NCI-H1436 (cell line): ENCODE results near the gene LRRC8E.
"Not testable (repeated sequence)": the region's sequence is repeated elsewhere in the genome, so short reads cannot be mapped to it uniquely, and the experiment has no call there.

Source experiments
- DNase-seq: peaks from one replicate; lab custom pipeline; 2025; lab: John Stamatoyannopoulos, UW

The LRRC8E gene

DNA sequence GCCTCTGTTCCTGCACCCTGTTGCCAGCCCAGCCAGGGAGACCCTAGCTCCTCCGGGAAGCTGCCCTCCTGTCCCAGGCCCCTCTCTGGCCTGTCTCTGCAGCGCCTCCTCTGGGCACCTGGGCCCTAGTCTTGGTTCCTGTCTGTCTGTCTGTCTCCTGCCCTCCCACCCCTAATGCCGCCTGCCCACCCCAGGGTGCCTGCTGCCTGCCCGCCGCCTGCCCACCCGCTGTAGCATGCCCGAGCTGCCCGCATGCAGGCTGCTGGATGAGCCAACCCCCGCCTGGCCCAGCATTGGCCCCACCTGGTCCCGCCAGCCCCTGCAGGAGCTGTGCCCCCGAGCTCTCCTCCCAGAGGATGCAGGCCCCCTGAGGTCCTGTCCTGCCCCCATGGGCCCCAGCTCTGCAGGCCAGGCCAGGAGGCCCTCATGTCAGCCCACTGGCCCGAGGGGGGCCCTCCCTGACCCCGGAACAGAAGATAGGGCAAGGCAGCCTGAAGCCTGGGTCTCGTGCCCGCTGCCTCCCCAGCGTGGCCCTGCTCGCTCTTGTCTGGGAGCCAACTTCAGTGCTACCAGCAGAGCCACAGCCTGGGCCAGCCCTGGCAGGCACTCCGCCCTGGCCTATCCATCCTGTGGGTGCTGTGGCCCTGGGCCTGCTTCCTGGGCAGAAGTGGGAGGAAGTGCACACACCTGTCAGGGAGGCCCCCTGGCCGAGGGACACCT lies 20.6 kb downstream of the LRRC8E start:
- no peak for DNase-seq

DNA sequence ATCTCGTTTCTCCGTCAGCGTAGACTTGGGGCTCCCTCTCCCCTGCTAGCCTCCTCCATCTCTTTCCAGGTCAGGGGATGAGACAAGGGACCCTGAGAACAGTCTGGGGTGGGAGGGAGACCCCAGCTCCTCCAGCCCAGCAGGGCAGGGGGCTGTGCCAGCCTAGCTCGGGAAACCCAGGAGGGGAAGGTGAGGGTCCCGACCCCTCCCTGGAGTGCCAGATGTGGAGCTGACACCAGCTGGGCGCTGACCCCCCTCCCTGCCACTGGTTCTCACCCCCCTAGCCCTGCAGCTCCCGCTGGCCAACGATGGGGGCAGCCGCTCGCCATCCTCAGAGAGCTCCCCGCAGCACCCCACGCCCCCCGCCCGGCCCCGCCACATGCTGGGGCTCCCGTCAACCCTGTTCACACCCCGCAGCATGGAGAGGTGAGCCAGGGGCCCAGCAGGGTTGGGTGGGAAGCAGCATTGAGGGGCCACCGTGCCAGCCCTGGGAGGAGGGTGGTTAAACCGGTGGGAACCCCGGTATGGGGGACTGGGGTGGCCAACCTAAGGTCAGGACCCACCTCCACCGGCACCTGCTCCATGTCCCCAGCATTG lies 21.3 kb downstream of the LRRC8E start:
- DNase-seq, result no peak

DNA sequence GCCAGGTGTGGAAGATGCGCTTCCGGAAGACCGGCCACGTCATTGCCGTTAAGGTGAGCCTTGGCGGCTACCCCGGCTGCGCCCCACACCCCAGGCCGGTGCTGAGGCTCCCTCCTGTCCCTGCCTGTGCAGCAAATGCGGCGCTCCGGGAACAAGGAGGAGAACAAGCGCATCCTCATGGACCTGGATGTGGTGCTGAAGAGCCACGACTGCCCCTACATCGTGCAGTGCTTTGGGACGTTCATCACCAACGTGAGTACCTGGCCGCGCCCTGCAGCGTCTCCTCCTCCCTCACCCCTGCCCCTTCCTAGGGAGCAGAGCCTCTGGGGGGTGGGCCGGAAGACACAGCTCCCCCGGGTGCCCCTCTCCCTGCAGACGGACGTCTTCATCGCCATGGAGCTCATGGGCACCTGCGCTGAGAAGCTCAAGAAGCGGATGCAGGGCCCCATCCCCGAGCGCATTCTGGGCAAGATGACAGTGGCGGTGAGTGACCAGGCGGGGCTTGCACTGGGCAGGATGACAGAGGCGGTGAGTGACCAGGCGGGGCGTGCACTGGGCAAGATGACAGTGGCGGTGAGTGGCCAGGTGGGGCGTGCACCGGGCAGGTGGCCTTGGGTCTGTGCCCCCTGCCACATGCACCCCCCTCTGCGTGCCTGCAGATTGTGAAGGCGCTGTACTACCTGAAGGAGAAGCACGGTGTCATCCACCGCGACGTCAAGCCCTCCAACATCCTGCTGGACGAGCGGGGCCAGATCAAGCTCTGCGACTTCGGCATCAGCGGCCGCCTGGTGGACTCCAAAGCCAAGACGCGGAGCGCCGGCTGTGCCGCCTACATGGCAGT lies 22.2 kb downstream of the LRRC8E start:
- no peak for DNase-seq

DNA sequence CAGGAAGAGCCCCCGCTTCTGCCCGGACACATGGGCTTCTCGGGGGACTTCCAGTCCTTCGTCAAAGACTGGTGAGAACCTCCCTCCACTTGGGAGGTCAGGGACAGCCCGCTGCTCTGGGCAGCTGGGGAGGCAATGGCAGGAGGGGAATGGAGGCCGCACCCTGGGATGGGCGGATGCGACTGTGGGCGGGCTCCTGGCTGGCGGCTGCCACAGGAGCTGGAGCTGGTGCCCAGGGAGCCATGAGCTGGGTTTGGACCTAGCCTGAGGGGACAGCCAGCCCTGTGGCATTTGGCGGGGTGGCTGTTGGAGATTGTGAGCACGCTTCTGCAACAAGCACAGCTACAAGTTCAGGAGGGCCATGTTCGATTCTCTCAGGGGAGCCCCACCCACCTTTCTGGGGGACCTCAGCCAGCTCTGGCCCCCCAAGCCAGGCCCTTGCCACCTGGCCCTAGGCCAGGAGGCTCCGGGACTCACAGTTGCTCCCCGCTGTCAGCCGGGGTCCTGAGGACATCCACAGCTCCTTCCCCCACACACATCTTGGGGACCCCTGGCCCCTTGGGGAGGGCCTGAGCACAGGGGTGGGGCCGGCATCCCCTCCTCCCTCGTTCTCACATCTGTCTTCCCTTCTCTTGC lies 23.3 kb downstream of the LRRC8E start:
- DNase-seq, result no peak

DNA sequence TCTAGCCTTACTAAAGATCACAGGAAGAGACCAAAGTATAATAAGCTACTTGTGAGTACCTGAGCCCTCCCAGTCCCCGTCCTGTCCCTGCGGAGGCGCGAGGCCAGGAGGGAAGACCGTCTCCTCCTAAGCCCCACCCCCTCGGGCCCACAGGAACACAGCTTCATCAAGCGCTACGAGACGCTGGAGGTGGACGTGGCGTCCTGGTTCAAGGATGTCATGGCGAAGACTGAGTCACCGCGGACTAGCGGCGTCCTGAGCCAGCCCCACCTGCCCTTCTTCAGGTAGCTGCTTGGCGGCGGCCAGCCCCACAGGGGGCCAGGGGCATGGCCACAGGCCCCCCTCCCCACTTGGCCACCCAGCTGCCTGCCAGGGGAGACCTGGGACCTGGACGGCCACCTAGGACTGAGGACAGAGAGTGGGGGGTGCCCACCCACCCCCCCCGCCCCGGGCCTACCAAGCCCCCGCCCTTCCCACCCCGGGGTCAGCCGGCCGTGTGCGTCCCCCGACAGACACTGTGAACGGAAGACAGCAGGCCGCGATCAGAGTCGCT lies 23.9 kb downstream of the LRRC8E start:
- no peak for DNase-seq

DNA sequence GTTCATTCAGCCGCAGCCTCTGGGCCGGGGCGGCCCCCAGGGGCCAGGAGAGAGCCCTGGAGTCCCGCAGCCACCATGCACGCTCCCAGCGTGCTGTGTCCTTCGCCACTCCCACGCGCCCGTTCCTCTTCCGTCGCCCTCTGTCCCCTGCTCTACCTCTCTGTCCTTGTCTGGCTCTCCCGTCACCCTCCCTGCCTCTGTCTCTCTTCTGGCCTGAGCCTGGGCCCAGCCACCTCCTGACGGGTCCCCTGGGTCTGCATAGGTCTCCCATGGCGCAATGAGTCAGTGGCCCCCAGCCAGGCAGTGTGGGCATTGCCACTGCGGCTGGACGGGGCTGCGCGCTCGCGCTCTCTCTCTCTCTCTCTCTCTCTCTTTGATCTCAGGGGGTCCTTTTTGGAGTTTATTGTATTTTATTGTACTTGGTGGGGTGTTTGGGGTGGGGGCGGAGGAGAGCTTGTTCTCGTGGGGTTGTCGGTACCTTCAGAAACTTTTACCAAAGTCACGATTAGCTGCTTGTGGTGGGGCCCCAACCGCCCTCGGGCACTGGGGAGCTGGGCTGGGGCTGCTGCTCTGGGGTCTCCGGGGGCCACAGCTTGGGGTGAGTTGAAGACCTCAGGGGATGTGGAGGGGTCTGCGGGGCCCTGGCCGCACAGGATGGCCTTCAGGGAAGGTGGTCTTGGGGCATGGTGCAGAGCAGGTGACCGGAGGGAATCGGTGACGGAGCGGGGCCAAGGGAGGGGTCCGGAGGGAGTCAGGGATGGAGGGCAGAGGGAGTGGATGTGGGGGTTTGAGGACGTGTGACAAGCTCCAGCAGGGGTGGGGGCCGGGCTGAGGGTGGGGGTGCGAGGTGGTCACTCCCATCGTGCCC lies 24.6 kb downstream of the LRRC8E start:
- DNase-seq, result no peak

DNA sequence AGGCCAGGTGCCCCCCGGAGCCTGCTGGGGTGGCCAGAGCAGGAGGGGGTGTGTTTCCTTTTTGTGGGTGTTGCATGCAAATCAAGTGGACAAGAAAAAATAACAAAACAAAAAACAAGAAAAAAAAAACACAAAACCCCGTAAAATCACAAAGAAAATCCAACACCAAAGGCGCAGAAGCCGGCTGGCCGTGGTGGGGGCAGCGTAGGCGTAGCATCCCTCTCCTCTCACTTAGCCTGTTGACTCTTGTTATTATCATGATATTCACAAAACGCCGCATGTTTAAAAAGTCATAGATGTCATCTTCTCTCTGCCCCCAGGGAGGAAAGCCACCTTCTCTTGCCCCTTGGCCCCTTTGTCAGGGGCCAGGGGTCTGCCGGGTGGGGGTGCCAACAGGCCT lies 25.3 kb downstream of the LRRC8E start:
- no peak for DNase-seq

DNA sequence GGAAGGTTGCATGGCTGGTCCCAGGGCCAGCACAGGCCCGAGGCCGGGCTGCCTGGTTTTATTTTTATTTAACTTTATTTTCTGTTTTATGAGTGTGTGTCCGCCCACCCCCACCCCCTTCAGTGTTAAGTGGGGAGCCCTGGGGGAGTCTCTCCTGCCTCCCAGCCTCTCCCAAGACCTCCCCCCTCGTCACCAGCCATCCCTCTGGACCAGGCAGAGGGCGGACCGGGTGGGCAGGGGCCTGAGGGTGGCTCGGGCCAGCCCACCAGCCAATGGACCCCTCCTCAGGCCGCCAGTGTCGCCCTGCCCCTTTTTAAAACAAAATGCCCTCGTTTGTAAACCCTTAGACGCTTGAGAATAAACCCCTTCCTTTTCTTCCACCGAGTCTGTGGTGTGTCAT lies 25.8 kb downstream of the LRRC8E start:
- DNase-seq, result no peak

DNA sequence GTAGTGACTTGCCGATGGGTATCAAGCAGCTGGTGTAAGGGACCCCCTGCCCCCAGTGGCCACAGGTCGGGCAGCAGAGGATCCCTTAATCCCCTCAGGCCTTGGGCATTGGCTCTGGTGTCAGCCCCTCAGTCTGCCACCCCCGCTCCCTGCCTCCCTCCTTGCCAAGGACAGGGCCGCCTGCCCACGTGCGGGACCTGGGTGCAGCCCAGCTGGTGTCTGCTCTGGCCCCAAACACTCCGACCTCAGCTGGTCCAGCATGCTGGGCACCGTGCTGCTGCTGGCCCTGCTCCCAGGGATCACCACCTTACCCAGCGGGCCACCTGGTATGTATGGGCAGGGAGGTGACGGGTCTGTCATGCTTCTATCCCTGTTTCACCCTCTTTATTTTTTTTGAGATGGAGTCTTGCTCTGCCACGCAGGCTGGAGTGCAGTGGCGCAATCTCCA lies 26.3 kb downstream of the LRRC8E start, which contains the start of gene TGFBR3L:
TGFBR3L (plus strand) TSS at position 233 of the 448 bp plus-strand sequence.
- no peak for DNase-seq

DNA sequence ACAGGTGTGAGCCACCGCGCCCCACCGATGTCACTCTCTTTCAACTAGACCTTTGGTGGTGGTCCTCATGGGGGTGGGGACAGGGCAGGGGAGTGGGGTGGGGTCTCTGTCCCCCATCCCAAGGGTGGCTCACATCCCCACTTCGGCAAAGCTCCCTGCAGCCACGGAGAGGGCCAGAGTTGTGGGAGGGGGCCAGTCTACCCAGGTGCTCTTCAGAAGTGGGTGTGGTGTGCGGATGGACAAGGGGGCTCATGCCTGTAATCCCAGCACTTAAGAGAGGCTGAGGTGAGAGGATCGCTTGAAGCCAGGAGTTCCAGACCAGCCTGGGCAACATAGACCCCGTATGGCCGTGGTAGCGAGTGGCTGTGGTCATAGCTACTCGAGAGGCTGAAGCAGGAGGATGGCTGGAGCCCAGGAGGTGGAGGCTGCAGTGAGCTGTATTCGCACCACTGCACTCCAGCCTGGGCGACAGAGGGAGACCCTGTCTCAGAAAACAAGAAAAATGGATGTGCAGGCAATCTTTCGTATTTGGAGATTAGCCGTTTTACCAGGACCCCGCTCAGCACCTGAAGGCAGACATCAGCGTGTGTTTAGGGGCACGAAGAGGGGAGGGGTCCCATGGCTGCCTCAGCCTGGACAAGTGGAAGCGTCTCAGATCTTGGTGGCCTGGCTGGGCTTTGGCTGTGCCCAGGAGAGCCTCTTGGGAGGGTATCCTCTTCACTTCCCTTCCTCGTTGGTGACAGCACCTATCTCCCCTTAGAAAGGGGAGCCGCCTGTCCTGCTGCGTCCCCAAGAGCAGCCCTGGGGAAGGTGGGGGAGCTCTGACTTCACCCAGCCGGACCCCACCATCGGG lies 27.2 kb downstream of the LRRC8E start:
- DNase-seq, result no peak

DNA sequence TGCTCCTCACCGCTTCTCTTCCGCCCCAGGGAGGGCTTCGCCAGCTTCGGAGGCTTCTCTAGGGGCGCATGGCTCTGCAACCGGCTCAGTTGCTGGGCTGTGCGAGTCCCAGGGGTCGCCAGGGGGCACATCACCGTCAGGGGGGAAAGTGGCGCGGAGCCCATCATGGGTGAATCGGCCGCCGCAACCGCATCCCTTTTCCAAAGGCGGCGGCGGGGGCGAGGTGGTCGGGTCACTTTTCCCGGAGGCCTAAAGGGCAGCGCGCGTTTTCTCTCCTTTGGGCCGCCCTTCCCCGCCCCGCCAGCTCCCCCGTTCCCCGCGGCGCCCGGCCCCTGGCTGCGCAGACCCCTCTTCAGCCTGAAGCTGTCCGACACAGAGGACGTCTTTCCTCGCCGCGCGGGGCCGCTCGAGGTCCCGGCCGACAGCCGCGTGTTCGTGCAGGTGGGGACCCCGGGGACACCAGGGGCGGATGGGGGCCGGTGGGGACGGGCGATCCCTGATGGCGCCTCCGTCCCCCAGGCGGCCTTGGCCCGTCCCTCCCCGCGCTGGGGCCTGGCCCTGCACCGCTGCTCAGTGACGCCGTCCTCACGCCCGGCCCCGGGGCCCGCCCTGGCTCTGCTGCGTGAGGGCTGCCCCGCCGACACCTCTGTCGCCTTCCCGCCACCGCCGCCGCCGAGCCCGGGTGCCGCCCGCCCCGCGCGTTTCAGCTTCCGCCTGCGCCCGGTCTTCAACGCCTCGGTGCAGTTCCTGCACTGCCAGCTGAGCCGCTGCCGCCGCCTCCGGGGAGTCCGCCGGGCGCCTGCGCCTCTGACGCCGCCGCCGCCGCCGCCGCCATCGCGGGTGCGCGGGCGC lies 28.0 kb downstream of the LRRC8E start:
- no peak for DNase-seq

DNA sequence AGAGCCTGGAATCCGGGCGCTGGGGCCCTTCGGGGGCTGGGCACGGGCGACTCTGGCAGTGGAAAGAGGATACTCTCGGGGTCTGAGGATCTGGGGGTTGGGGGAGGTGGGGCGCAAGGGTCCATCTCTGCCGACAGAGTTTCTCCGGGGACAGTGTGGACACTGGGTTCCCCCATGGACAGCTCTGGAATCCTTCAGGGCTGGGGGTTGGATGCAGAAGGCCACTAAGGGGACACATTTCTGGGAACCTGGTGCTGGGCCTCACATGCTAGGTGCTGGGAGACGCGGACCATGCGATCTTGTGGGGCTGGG lies 28.6 kb downstream of the LRRC8E start:
- no peak for DNase-seq

DNA sequence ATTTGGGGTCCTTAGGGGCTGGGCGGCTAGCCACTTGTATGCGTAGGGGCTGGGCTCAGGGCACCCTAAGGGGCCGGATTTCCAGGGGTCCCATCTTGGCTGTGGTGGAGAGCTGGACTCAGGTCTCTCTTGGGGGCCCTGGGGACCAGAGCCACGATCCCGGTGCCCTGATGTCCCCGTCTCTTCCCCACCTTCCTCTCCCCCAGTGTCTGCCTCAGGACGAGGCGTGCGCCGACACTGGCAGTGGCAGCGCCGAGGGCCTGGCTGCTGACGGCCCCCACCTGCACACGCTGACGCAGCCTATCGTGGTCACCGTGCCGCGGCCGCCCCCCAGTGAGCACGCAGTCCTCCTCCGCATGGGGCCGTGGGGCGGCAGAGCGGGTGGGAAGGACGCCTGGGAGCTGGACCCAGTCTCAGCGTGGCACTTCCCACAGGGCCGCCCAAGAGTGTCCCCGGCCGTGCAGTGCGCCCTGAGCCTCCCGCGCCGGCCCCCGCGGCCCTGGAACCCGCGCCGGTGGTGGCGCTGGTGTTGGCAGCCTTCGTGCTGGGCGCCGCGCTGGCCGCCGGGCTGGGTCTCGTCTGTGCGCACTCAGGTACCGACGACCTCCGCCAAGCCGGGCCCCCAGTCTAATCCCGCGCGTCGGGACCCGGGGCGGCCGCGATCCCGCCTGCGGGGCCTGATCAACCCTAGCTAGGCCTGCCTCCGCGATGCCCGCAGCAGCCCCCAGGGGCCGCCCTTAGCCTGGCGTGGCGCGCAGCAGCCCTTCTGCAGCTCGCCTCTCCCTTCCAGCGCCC lies 29.2 kb downstream of the LRRC8E start:
- peak; percentile 30 for DNase-seq

DNA sequence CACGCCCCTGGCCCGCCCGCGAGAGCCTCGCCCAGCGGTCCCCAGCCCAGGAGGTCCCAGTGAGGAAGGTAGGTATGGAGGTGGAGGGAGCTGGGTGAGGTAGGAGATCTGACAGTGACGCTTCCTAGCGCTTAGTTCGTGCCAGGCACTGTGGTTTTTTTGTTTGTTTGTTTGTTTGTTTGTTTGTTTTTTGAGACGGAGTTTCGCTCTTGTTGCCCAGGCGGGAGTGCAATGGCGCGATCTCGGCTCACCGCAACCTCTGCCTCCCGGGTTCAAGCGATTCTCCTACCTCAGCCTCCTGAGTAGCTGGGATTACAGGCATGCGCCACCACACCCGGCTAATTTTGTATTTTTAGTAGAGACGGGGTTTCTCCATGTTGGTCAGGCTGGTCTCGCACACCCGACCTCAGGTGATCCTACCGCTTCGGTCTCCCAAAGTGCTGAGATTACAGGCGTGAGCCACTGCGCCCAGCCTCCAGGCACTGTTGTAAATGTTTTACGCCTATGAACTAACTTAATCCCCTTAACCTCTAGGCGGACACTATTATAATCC lies 29.8 kb downstream of the LRRC8E start:
- DNase-seq, result not testable (repeated sequence)

DNA sequence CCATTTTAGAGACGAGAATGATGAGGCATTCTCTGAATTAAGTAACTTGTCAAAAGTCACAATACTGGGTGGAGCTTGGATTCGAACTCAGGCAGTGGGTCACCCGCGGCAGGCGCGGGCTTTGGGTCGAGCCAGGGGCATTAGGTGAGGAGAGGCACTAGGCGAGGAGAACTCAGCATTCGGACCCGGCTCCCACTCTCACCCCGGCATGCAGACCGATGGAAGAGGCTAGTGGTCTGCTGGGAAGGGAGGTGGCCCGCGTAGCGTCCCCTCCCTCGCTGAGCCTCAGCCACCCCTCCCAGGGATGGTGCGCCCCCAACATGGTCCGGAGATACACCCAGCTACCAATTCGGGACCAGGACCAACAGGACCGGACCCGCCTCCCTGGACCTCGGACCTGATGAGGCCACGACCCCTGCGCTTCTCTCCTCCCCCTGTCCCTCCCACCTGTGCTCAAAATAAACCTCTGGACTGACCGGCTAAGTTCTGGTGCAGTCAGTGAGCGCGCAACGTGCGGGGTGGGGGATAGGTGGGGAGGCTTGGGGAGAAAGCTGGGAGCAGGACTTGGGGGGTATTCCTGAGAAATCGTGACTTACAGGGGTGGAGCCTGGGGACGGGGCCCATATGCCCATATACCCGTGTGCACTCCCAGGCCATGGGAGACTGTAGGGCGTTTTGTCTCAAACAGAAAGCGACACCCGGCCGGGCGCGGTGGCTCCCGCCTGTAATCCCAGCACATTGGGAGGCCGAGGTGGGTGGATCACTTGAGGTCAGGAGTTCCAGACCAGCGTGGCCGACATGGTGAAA lies 30.5 kb downstream of the LRRC8E start:
- DNase-seq, result no peak

DNA sequence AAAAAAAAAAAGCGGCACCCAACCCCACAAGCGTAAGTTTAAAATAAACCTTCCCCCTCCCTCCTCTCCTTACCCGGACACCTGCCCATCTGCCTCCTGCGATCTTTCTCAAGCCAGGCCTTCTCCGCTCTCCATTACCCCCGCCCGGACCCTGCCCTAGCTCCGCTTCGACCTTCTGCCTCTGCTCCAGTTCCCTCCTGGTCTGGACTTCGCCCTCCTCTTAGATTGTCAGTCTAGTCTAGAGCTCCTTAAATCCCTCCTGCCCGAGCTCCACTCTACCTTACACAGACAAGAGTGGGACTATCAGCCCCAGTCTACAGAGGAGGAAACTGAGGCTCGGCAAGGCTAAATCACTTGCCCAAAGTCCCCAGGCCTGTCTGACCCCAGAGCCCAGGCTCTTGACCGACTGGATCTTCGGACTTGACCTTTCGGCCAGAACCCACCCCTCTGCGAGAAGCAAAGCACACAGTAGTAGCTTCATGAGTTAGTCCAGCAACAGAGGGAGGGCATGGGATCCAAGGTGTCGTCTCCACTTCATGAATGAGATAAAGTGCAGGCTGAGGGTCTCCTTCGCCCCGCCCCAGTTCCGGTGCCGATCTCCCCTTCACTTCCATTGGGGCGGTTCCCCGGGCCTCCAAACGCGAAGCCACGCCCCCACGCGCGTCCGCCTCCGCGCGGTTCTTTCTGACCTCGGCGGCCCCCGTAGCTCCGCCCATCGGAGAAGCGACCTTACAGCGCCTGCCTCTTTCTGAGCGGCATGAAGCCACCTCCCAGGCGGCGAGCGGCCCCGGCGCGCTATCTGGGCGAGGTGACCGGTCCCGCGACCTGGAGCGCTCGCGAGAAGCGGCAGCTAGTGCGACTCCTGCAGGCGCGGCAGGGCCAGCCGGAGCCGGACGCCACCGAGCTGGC lies 31.6 kb downstream of the LRRC8E start, which contains the start of gene SNAPC2:
SNAPC2 (plus strand) TSS at position 729 of the 909 bp plus-strand sequence; CDS start at position 758, 29 bp downstream.
- DNase-seq, result peak; percentile 94
